Ovary (tissue), 3 donors: ENCODE measurements around the gene XYLT1.

ENCODE experiments used
- CTCF ChIP-seq, 3 donors: fragments of 450-650 bp in 2 of 3; fragments of 200-600 bp in 1 of 3; IDR thresholded peaks; one replicate each; pipeline versions ENCODE4 v1.5.1 to v1.8.0; 2016 to 2022; ENCODE audit warnings: antibody characterized with exemption in 3 of 3, mild to moderate bottlenecking in 1 of 3
- EP300 ChIP-seq: sonication (generic); formaldehyde crosslinking; IDR thresholded peaks from one replicate; pipeline ENCODE4 v1.6.1; 2017; ENCODE audit warnings: antibody characterized with exemption
- POLR2A ChIP-seq: fragments of 450-650 bp; IDR thresholded peaks from one replicate; pipeline ENCODE4 v1.6.1; 2017; ENCODE audit warnings: antibody characterized with exemption, mild to moderate bottlenecking, moderate library complexity
- donor health status: DM: no; HTN: no; CAD: no.

DNA sequence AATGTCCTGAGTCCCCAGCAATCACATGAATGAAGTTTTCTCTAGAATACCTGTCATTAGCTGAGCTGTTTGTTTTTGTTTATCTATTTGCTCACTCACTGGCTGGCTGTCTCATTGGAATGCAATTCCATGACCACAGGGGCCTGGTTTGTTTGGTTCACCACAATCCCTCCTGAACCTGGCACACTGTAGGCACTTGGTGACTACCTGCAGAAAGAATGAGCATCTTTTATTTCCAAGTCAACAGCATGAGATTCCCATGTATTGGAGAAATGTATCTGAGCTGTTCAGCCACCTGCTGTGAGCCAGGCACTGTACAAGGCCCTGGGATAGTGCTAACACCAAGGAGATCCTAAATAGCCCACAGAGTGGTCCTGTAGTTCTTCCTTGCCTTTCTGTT is 345.1 kb downstream of the XYLT1 start:
- no peak for TF ChIP-seq EP300
- TF ChIP-seq CTCF (IDR thresholded peaks at IDR 0.05) = no peak
- TF ChIP-seq POLR2A = no peak
